DOHH2 (cell line): ENCODE measurements around the gene MAPRE3.

ENCODE experiments used
- H3F3A ChIP-seq: fragments of 200-600 bp; sonication (generic), shearing (Covaris generic); 2 replicates; pipeline ENCODE4 v1.6.0; 2016; ENCODE audit warnings: antibody characterized with exemption, mild to moderate bottlenecking; ENCODE audit not compliant: control insufficient read depth, insufficient read depth
- H3K27ac ChIP-seq: fragments of 200-600 bp; sonication (generic); 2 replicates; pipeline ENCODE4 v1.5.1; 2014; ENCODE audit warnings: low read depth, mild to moderate bottlenecking, low read length, moderate library complexity
- H3K27me3 ChIP-seq: fragments of 200-600 bp; sonication (generic); 2 replicates; pipeline ENCODE4 v1.6.1; 2014; ENCODE audit warnings: mild to moderate bottlenecking, low read length, mixed read lengths; ENCODE audit not compliant: control insufficient read depth
- H3K36me3 ChIP-seq: fragments of 200-600 bp; sonication (generic); 2 replicates; pipeline ENCODE4 v1.6.1; 2014; ENCODE audit warnings: mild to moderate bottlenecking, low read length, moderate library complexity, mixed read lengths; ENCODE audit not compliant: control insufficient read depth
- H3K4me1 ChIP-seq: fragments of 200-600 bp; sonication (generic); 2 replicates; pipeline ENCODE4 v1.6.1; 2014; ENCODE audit warnings: mild to moderate bottlenecking, low read length, mixed read lengths; ENCODE audit not compliant: control insufficient read depth
- H3K4me2 ChIP-seq: fragments of 200-600 bp; sonication (generic); 2 replicates; pipeline ENCODE4 v1.6.0; 2014; ENCODE audit warnings: mild to moderate bottlenecking, low read length, moderate library complexity
- H3K4me3 ChIP-seq: fragments of 200-600 bp; sonication (generic); 2 replicates; pipeline ENCODE4 v1.5.1; 2014; ENCODE audit warnings: mild to moderate bottlenecking, low read length, mixed read lengths
- H3K79me2 ChIP-seq: fragments of 200-600 bp; sonication (generic); 2 replicates; pipeline ENCODE4 v1.6.1; 2014; ENCODE audit warnings: mild to moderate bottlenecking, low read length, mixed read lengths; ENCODE audit not compliant: control insufficient read depth
- H3K9me2 ChIP-seq: fragments of 200-600 bp; sonication (generic); replicated peaks from 2 replicates; pipeline ENCODE4 v1.6.1; 2014; ENCODE audit warnings: mild to moderate bottlenecking, low read length, mixed read lengths; ENCODE audit not compliant: control insufficient read depth
- H3K9me3 ChIP-seq: fragments of 200-600 bp; sonication (generic); 2 replicates; pipeline ENCODE4 v1.6.1; 2014; ENCODE audit warnings: antibody characterized with exemption, low read length, mixed read lengths; ENCODE audit not compliant: control insufficient read depth, insufficient read depth
- H4K20me1 ChIP-seq: fragments of 200-600 bp; sonication (generic); 2 replicates; pipeline ENCODE4 v1.6.0; 2014; ENCODE audit warnings: low read depth, mild to moderate bottlenecking, antibody characterized with exemption, low read length, moderate library complexity; ENCODE audit not compliant: control insufficient read depth, insufficient read depth
- EZH2phosphoT487 ChIP-seq: fragments of 200-600 bp; sonication (generic); IDR thresholded peaks from 2 replicates; pipeline ENCODE4 v1.6.1; 2017; ENCODE audit warnings: borderline replicate concordance, mild to moderate bottlenecking, antibody characterized with exemption, low read length, moderate library complexity, mixed read lengths
- TF ChIP-seq, protein P1 (sequence below): fragments of 200-600 bp; sonication (generic); IDR thresholded peaks from one replicate; pipeline ENCODE4 v1.5.1; 2014; ENCODE audit warnings: antibody characterized with exemption, mild to moderate bottlenecking, low read depth, low read length; ENCODE audit not compliant: poor library complexity, severe bottlenecking

Gene MAPRE3

DNA sequence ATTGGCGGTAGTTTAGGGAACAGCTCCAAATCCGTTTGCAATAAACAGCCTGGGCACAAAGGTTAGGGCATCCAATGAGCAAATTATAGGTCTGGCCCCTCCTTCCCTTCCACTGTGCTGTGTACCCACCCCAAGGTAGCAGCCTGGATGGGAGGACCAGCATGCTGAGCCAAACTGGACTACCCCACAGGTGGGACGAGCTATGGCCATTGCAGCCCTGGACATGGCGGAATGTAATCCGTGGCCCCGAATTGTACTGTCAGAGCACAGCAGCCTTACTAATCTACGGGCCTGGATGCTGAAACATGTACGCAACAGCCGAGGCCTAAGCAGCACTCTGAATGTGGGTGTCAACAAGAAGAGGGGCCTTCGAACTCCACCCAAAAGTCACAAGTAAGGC, 87.8 kb downstream of the MAPRE3 start:
- TF ChIP-seq, protein P1, sequence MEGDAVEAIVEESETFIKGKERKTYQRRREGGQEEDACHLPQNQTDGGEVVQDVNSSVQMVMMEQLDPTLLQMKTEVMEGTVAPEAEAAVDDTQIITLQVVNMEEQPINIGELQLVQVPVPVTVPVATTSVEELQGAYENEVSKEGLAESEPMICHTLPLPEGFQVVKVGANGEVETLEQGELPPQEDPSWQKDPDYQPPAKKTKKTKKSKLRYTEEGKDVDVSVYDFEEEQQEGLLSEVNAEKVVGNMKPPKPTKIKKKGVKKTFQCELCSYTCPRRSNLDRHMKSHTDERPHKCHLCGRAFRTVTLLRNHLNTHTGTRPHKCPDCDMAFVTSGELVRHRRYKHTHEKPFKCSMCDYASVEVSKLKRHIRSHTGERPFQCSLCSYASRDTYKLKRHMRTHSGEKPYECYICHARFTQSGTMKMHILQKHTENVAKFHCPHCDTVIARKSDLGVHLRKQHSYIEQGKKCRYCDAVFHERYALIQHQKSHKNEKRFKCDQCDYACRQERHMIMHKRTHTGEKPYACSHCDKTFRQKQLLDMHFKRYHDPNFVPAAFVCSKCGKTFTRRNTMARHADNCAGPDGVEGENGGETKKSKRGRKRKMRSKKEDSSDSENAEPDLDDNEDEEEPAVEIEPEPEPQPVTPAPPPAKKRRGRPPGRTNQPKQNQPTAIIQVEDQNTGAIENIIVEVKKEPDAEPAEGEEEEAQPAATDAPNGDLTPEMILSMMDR = no peak
- no peak for TF ChIP-seq EZH2phosphoT487
- no peak overlapping the region for H3K4me2 ChIP-seq
- H4K20me1 ChIP-seq = no peaks in the 10 kb centered on the region
- no peaks in the 10 kb centered on the region for H3F3A ChIP-seq
- H3K79me2 ChIP-seq = no peaks in the 10 kb centered on the region
- no peaks in the 10 kb centered on the region for H3K27me3 ChIP-seq
- H3K27ac ChIP-seq = no peak overlapping the region
- H3K9me2 ChIP-seq = no peaks in the 10 kb centered on the region
- peaks cover 42% of the 10 kb centered on the region for H3K36me3 ChIP-seq
- no peaks in the 10 kb centered on the region for H3K4me1 ChIP-seq
- no peak overlapping the region for H3K4me3 ChIP-seq
- no peaks in the 10 kb centered on the region for H3K9me3 ChIP-seq

DNA sequence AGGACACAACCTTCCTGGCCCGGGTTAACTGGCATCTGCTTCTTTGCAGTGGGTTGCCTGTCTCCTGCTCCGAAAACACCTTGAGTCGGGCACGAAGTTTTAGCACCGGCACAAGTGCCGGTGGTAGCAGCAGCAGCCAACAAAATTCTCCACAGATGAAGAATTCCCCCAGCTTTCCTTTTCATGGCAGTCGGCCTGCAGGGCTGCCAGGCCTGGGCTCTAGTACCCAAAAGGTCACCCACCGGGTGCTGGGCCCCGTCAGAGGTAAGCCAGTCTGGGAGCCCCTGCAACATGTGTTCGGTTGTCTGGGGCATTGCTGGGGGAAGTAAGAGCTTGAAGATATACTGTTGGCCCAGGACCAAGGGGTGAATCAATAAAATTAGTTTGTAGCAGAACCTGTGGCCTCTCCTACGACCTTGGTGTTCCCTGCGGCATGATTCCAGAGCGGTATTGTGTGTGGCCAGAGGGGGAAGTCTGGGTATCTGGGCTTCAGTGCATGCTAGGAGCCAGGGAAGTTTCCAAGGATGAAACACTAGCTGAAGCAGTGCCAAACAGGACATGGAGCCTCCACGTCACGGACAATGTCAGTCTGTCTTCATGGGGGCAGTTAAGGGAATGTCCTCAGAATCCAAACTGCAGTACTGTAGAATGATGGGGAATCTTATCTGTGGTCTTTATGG, 88.8 kb downstream of the MAPRE3 start:
- no peak overlapping the region for H3K4me3 ChIP-seq
- no peaks in the 10 kb centered on the region for H3K4me1 ChIP-seq
- H3K9me3 ChIP-seq = no peaks in the 10 kb centered on the region
- peaks cover 38% of the 10 kb centered on the region for H3K36me3 ChIP-seq
- H3K27ac ChIP-seq = no peak overlapping the region
- H4K20me1 ChIP-seq = no peaks in the 10 kb centered on the region
- H3F3A ChIP-seq = 0 out of 2 replicates have a peak, but pooled peaks cover 3% of the 10 kb centered on the region
- no peak overlapping the region for H3K4me2 ChIP-seq
- TF ChIP-seq, protein P1 = no peak
- no peak for TF ChIP-seq EZH2phosphoT487
- H3K27me3 ChIP-seq = no peaks in the 10 kb centered on the region
- no peaks in the 10 kb centered on the region for H3K79me2 ChIP-seq
- H3K9me2 ChIP-seq = no peaks in the 10 kb centered on the region

DNA sequence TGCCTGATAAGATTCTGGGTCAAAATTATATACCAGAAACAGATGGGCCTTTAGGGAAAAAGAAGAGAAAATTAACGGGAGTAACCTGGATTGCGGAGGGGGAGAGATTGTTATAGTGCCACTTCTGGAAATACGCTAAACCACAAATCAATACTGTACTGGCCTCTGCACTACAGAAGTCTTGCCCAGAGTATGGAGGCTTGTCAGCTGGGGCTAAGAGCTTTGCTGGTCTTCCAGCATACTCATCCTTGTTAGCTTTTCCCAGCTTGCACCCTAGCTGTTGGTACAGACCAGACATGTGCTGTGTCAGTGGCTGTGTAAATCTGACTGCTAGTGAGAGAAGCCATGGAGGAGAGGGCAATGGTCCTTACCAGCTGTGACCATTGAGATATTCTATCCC, 89.9 kb downstream of the MAPRE3 start:
- Histone ChIP-seq H3K27ac (no peak overlapping the region), H3K36me3 (peaks cover 30% of the 10 kb centered on the region), H3K9me3 (no peaks in the 10 kb centered on the region)

More for the DNA sequence above, 89.9 kb downstream of the MAPRE3 start:
- Histone ChIP-seq H3K4me1 (no peaks in the 10 kb centered on the region), H3K27me3 (no peaks in the 10 kb centered on the region), H3F3A (0 out of 2 replicates have a peak, but pooled peaks cover 3% of the 10 kb centered on the region), H4K20me1 (no peaks in the 10 kb centered on the region), H3K4me2 (no peak overlapping the region), H3K9me2 (no peaks in the 10 kb centered on the region), H3K79me2 (no peaks in the 10 kb centered on the region), H3K4me3 (no peak overlapping the region)
- TF ChIP-seq EZH2phosphoT487 = no peak
- TF ChIP-seq, protein P1 = no peak
